Measurements from ENCODE around the gene TTC28.

The TTC28 gene

DNA sequence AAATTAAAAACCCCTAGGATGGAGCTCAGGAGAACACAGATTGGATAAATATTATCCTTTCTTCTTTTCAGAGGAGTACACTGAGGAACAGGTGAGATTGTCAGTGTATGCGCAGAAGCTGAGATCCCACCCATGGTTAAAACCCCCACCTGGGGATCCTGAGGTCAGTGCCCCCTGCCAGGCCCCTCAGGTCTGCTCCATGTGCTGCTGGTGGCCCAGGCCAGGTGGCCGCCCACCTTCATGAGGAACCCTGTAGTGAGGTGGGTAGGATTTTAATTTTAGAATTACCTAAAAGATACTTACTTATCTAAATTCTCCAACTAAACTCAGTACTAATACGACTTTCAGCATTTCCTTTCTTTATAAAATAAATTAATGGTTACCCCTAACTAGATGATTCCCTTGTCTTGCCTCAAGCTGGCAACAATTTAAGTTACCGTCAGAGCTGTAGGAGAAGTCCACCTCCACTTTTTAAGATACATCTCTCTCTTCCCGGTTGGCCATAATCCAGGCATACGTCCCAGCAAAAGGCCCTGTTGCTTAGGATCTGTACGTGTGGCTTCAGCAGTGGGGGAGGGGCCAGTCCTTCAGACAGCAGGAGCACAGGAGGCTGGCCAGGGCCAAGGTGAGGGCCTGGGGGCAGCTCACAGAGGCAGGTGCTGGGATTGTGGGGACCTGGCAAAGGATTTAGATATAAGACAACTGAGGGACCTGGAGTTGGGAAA, 699.1 kb downstream of the TTC28 start:
- no peak for DNase-seq

DNA sequence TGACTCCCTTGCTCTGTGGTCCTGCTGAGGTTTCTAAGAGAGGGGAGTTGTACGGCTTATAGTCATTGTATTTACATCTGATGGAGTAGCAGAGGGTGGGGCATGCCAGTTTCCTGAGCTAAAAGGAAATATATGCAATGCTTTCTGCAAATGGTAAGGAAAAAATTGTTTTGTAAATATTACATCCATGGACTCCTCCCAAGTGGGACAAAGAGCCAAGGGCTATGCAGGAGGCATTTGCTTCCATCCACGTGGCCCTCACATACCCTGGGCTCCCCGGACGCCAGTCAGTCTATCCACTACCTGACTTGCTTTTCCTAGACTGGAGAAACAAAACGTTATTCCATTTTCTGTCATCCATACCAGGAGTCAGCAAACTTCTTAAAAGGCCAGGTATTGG, 700.8 kb downstream of the TTC28 start:
- no peak for DNase-seq

DNA sequence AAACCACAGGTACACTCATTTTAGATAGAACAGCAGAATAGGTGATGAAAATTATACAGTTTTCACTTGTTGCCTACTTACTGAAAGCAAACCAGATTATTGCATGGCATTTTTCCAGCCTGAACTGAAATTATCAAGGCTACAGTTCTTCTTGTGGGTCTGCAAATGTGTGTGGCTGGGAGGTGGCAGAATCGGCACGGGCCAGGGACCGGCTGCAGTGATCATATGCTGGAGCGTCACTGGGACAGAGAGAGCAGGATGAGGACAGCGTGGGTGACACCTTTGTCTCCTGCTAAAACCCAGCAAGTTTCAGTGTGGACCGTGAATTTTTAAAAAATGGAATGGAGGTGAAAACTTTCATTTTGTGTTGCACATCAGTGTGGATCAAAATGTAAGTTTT, 701.3 kb downstream of the TTC28 start:
- DNase-seq = no peak

DNA sequence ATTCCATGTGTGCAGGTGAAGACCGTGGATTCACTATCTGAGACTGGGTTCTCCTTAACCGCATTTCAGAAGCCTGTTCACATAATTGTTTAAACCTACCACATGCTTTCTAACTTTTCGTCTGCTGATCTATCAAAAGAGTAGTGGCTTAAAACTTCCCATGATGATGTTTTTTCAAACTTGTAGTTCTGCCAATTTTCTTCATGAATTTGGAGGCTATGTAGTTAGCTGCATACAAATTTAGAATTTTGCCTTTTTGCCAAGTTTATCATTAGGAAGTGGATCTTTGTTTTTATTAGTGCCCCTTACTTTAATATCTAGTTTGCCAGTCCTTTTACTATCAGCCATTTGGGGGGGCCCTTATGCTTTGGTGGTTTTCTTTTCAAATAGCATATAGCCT, 703.1 kb downstream of the TTC28 start:
- no peak for DNase-seq

DNA sequence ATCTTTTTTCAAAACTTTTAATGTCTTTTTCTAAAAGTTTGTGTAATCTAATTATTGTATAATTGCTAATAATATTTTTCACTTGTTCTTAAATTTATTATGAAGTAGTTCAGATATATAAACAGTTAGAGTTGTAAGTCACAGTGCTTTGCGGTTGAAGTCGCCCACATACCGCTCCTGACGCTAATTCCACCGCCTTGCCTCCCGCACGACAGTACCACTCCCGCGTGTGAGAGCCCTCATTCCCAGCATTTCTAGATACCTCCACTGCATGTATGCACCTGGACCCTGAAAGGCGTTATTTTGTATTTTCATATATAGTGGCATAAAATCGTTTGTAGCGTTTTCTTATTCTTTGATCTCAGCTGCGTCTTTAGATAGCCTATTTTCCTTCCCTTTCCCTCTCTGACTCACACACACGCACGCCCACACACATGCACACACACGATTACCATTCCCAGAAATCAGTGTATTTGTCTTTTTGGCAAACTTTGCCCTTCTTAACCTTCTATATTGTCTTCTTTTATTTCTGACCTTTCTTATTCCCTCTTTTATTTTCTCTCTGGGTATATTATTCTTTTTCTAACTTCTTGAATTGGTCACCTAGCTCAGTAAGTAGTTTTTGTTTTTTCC, 704.1 kb downstream of the TTC28 start:
- DNase-seq = no peak

DNA sequence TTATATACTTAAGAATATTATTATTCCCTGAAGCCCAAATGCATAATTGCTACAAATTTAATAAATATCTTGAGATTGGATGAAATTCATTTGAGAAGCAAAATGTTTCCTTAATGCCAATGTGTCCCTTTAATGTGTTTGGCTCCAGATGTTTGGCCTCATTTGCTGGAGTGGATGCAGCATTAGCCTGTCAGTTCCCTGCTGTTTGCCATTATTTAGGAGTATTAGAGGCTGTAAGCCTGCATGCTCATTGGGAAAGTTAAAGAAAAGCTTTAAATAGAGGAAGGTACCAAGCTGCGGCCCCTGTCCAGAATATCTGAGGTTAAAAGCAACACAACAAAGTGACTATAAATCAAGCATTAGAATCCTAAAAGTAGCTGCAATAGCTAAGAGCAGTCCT, 705.8 kb downstream of the TTC28 start:
- no peak for DNase-seq

DNA sequence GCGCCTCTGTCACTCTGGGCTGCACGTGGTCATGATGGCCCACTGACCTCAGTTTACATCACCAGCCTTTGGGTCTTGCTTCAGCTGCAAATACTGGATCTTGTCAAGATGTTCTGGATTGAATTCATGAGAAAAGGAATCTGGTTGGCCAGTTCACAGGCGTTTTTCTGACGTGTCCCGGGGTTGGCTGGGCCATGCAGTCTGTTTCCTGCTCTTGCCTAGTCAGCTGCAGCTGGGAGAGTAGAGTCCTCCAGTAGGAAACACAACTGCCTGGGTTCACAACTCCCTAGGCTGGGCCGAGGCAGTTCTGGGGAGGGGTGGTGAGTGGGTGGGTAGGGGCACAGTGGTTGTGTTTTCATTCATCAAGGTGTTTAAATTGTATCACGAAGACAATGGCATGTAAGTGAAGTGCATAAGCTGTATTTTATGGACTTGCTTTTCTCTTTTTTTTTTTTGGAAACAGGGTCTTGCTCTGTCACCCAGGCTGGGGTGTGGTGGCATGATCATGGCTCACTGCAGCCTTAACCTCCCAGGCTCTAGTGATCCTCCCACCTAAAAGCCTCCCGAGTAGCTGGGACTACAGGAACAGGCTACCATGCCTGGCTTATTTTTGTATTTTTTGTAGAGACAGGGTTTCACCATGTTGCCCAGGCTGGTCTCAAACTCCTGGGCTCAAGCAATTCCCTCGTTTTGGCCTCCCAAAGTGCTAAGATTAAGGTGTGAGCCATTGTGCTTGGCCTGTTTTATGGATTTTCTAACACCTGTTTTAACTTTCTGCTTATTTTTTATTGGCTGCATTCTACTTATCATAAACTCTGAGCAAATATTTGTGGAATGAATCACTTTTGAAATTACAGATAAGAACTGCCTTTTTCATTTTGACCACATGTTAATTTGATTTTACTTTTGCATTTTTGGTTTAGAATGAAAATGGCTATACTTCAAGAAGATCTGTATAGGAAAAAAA, 706.6 kb downstream of the TTC28 start:
- DNase-seq = no peak

DNA sequence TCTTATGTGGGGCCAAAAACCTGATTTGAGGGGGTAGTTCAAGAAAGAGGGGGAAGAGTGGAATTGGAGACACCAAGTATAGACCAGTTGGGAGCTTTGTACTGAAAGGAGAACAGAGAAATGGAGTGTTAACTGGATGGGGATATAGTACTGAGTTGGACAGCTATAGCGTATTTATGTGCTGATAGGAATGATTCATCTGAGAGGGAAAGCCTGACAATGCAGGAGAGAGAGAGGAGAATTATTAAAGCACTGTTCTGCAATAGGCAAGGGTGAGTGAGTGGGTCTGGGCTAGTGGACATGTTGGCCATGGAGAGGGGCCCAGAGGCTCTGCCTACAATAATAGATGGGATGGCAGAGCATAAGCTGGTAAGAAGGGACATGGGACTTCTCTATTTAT, 707.7 kb downstream of the TTC28 start:
- no peak for DNase-seq

DNA sequence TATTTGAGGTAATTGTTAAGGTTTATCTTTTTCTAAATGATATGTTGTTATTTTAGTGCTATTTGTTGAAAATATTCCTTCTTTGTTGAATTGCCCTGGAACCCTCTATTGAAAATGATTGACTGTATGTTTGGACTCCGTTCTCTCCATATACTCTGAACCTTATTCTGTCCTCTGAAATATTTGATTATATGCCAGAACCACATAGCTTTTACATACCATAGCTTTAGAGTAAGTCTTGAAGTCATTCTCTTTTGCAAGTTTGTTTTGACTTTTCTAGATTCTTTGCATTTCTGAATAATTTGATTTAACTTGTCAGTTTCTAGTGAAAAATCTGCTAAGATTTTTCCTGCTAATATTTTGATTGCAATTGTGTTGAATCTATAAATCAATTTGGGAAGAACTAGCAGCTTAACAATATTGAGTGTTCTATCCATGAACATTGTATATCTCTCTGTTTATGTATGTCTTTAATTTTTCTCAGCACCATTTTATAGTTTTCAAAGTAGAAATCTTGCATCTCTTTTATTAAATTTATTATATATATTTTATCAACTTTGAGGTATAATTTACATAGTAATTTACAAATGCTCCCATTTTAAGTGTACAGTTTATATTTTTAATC, 708.9 kb downstream of the TTC28 start:
- no peak for DNase-seq

DNA sequence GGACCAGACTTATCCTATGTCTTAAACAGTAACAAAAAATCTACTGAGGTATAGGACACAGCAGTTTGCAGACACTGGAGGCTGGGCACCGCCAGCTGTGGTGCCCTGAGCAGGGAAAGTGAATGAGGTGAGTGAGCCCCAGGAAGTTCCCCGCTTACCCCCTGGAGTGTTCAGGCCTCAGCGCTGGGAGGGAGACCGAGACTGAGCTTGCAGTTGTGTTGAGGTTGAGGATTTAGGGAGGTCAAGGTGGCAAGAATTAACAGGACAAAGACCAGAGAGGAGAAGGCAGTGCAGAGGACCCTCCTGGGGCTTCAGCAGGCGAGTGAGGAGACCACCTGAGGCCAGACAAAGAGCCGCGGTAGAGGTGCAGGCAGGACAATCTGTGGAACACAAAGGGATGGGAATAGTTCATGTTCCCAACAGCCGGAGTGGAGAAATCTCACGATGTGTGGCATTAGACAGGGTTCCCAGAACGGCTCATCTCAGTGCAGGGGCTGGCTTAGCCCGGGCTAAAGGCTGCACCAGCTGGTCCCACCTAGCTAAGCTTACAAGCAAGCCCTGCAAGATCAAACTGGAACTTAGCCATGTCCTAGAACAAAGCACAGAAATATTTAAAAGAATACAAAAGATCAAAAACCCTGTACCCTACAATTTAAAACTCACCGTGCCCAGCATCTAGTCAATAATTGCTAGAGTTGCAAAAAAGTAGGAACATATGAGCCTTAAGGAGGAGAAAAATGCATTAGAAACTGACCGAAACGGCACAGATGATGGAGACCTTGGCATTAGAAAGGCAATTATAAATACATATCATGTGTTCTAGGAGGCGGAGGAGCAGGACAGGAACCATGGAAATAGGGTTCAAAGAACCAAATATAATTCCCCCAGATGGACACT, 713.2 kb downstream of the TTC28 start:
- no peak for DNase-seq

DNA sequence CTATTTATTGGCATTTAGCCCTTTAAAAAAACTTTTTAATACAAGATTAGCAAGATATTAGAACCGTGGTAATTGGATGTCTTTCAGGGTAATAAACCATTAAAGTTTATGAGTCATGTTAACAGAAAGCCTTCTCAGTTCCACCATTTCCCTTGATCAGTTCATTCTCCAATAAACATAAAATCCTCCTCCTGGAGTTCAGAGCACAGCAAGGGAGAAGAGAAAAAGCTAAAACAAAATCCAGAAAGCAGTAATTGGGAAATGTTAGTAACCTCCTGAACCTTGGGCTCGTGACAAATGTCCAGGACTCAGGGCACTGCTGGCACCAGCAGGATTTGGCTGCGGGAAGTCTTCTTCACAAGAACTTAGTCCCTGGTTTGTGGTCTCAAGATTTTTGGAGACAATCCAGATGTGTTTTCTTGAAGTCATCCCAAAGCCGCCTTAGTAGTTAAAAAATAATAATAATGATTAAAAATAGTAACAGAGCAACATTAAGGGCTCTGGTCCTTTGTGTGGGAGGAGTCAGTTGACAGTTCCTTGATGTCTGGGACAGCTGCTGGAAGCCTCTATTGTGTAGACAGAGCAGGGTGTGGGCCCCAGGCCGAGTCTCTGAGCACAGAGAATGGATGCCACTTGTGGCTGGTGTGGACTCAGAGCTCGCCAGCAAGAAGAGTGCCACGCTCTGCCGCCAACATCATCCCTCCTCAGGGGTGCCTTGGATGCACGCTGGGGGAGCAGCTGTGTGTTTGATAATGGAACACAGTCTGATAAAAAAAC, 717.2 kb downstream of the TTC28 start:
- DNase-seq = no peak

DNA sequence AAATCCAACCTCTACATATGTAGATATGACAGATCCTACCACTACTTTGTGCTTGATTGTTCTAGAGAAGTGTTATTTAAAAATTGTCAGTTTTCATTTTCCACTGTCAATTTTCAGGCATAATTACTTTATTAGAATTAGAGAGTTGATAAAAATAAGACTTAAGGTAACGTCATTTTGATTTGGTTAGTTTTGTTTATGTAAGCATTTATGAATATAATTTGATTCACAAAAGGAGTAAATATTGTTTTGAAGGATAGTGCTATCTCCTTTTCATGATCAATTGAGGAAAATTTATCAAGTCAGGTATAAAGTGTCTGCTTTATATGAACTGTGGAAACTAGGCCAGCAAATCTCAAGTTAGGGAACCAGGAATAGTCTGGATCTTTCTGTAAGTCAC, 718.0 kb downstream of the TTC28 start:
- no peak for DNase-seq

DNA sequence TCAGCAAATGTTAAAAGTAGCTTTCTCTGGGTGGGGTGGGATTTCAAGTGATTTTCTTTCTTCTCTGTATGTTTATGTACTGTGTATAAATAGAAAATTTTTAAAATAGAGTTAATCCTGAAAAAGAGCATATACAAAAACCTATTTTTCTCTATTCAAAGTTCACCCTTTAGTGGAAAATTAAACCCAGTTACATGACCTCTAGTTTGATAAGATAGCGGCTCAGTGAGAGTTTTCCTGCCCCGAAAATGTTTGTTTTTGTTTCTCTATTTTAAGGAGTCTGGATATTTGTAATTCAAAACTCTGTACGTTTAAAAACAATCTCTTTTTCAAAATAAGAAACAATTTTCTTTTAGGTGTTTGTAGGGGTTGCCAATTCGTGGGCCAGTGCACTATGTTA, 718.5 kb downstream of the TTC28 start:
- no peak for DNase-seq

DNA sequence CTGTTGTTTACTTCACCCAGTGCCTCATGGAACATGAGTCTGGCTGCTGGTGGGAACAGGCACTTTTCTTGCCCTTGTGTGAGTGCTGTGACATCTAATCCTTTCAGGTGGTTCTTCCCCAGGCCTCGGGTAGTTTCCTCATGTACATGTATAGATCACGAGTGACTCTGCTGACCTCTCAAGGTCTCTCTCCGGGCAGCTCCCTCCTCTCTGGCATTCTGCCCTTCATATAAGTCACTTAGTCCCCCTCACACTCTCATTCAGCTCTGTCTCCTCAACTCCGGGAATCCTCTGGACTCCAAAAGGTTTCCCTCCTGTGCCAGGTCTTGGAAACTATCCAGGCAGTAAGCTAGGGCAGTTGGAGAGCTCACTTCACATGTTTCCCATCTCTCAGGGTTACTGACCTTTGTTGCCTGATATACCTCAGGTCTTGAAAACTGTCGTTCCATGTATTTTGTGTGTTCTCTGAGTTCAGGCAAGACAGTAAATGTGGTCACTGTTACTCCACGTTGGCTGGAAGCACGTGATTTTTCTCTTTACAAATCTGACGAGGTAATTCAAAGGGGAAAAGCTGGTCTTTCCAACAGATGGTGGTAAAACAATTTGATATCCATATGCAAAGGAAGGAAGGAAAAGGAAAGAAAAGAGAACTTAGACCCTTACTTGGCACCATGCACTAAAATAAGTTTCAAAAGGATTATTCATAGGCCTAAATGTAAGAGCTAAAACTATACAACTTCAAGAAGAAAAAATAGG, 720.1 kb downstream of the TTC28 start:
- DNase-seq = no peak

DNA sequence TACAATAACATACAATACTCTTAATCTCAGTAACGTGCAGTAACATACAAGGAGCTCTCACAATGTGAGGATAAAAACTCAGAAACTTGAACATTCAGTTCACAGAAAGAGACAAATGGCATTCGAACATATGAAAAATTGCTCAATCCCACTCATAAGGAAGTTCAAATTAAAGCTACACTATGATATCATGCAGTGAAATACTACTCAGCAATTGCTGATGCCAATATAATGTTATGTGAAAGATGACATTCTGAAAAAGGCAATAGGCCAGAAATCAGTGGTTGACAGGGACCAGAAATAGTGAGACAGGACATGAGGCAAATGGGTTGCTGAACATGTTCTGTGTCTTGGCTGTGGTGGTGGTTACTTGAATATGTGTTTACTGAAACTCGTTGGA, 726.9 kb downstream of the TTC28 start:
- no peak for DNase-seq

DNA sequence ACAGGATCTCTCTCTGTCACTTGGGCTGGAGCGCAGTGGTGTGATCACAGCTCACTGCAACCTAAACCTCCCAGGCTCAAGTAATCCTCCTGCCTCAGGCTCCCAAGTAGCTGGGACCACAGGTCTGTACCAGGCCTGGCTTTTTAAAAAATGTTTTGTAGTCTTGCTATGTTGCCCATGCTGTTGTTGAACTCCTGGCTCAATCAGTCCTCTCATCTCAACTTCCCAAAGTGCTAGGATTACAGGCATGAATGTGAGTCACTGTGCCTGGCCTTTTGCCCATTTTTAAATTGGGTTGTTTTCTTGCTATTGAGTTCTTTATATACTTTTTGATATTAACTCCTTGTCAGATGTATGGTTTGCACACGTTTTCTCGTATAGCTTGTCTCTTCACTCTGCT, 727.5 kb downstream of the TTC28 start:
- DNase-seq = no peak

DNA sequence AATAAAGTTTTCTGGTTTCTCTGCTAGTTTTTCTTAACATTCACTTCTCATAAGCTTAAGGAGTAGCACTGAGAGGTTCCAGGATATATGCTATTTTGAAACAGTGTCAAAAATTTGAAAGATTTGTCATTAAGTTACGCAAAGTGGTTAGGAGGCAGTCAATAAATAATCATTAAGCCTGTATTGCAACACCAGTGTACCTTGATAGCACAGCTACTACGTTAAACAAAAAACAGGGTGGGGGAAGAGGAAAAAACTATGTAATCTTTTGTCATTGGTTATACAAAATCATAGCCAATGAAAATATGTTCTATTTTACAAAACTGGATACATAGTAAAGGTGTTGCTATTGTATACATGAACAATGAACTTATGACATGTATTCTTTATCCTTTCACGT, 730.2 kb downstream of the TTC28 start:
- no peak for DNase-seq

DNA sequence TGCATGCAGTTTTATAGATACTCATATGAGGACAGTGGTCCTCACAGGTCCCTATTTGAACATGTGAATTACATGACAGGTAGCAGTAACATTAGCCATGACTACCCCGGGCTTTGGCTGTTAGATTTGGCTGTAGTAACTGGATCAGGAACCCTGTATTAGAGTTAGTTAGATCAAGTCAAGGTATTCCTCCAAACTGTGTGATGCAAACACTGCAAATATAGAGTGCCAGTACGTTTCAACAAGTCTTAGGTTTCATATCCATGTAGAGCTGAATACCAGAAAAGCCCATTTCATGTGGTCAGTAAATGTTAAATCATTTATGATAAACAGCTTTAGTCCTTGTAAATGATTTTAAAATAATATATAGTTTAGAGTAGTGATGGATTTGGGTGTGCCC, 731.1 kb downstream of the TTC28 start:
- no peak for DNase-seq

DNA sequence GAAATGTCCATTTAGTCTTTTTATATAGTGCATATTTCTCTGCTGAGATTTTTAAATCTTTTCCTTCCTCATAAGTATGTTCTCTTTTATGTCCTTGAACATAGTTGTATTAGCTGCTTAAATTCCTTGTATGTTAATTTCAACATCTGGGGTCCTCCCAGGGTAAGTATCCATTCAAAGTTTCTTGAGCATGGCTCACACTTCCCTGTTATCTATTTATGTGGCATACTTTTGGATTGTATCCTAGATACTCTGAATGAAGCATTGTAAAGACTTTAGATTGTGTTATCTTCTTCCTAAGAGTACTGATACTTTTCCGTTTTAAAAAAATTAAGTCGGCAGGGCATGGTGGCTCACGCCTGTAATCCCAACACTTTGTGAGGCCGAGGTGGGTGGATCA, 732.2 kb downstream of the TTC28 start:
- DNase-seq = no peak

DNA sequence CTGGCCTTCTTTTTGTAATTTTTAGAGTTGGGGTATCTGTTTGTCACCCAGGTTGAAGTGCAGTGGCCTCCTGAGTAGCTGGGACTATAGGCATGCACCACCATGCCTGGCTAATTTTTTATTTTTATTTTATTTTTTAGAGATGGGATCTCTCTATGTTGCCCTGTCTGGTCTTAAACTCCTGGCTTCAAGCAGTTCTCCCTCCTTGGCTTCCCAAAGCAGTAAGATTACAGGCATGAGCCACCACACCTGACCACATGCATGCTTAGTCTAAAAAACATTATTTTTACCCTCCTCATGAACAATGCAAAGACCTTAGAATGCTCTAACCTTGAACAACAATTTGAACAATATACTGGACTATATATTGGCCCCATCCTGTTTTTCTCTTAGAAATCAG, 738.5 kb downstream of the TTC28 start:
- DNase-seq = no peak

DNA sequence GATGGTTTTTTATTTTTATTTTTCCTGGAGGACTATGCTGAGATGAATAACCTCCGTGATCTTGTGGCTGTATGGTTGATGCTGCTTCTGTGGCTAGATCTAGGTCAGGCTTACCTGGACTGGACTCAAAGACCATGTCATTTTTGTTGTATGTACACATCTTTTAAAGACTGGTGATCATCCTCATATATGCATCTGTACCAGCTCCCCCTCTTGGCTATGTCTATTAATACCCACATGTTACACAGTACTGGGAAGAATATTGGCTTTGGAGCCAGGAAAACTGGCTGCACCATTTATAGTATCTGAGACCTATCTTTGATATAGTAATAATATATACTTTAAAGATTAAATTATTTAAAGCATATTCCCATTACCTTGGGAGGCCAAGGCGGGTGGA, 742.2 kb downstream of the TTC28 start:
- DNase-seq = no peak

All from CD4-positive, alpha-beta T cell treated with Interleukin-1 beta for 1 hour (primary cell).